Measurements from ENCODE around the gene STARD10.

The STARD10 gene

GRCh38 chr11:72711141-72711540 is 82.7 kb downstream of the STARD10 start:
- Histone ChIP-seq H3K4me3 (ENCODE audit: low read depth, low read length) (no peak overlapping the region), H3K9me3 (ENCODE audit: control insufficient read depth, insufficient read depth, low read length) (no peaks in the 10 kb centered on the region), H3K9ac (ENCODE audit: low read depth, low read length) (no peak overlapping the region), H3K4me1 (ENCODE audit: control insufficient read depth, insufficient read depth, low read length) (peaks cover 6% of the 10 kb centered on the region), H3K27me3 (ENCODE audit: control insufficient read depth, insufficient read depth, low read length) (no peaks in the 10 kb centered on the region), H3K36me3 (ENCODE audit: control insufficient read depth, insufficient read depth, low read length) (peaks cover 21% of the 10 kb centered on the region)

GRCh38 chr11:72710278-72710677 is 83.6 kb downstream of the STARD10 start:
- H3K4me1 ChIP-seq (ENCODE audit: control insufficient read depth, insufficient read depth, low read length) = peaks cover 9% of the 10 kb centered on the region
- H3K4me3 ChIP-seq (ENCODE audit: low read depth, low read length) = no peak overlapping the region
- no peaks in the 10 kb centered on the region for H3K9me3 ChIP-seq (ENCODE audit: control insufficient read depth, insufficient read depth, low read length)
- peak overlapping the region; percentile 24 for H3K9ac ChIP-seq (ENCODE audit: low read depth, low read length)
- no peaks in the 10 kb centered on the region for H3K27me3 ChIP-seq (ENCODE audit: control insufficient read depth, insufficient read depth, low read length)
- H3K36me3 ChIP-seq (ENCODE audit: control insufficient read depth, insufficient read depth, low read length) = peaks cover 21% of the 10 kb centered on the region

- Histone ChIP-seq H3K36me3 (ENCODE audit: control insufficient read depth, insufficient read depth, low read length) (peaks cover 21% of the 10 kb centered on the region), H3K9me3 (ENCODE audit: control insufficient read depth, insufficient read depth, low read length) (no peaks in the 10 kb centered on the region), H3K9ac (ENCODE audit: low read depth, low read length) (no peak overlapping the region), H3K4me3 (ENCODE audit: low read depth, low read length) (no peak overlapping the region), H3K4me1 (ENCODE audit: control insufficient read depth, insufficient read depth, low read length) (peaks cover 15% of the 10 kb centered on the region), H3K27me3 (ENCODE audit: control insufficient read depth, insufficient read depth, low read length) (no peaks in the 10 kb centered on the region)
Observed at GRCh38 chr11:72709478-72710238, 84.2 kb downstream of the STARD10 start.

GRCh38 chr11:72707032-72707431 is 86.8 kb downstream of the STARD10 start:
- Histone ChIP-seq H3K36me3 (ENCODE audit: control insufficient read depth, insufficient read depth, low read length) (peaks cover 30% of the 10 kb centered on the region), H3K9me3 (ENCODE audit: control insufficient read depth, insufficient read depth, low read length) (no peaks in the 10 kb centered on the region), H3K27me3 (ENCODE audit: control insufficient read depth, insufficient read depth, low read length) (no peaks in the 10 kb centered on the region), H3K9ac (ENCODE audit: low read depth, low read length) (no peak overlapping the region), H3K4me1 (ENCODE audit: control insufficient read depth, insufficient read depth, low read length) (peaks cover 20% of the 10 kb centered on the region), H3K4me3 (ENCODE audit: low read depth, low read length) (no peak overlapping the region)

GRCh38 chr11:72706579-72706978 is 87.3 kb downstream of the STARD10 start:
- H3K36me3 ChIP-seq (ENCODE audit: control insufficient read depth, insufficient read depth, low read length) = peaks cover 34% of the 10 kb centered on the region
- H3K4me1 ChIP-seq (ENCODE audit: control insufficient read depth, insufficient read depth, low read length) = peaks cover 20% of the 10 kb centered on the region
- H3K27me3 ChIP-seq (ENCODE audit: control insufficient read depth, insufficient read depth, low read length) = no peaks in the 10 kb centered on the region
- no peak overlapping the region for H3K9ac ChIP-seq (ENCODE audit: low read depth, low read length)
- peak overlapping the region; percentile 8 for H3K4me3 ChIP-seq (ENCODE audit: low read depth, low read length)
- no peaks in the 10 kb centered on the region for H3K9me3 ChIP-seq (ENCODE audit: control insufficient read depth, insufficient read depth, low read length)

GRCh38 chr11:72705442-72706365 is 88.1 kb downstream of the STARD10 start:
- H3K4me1 ChIP-seq (ENCODE audit: control insufficient read depth, insufficient read depth, low read length) = peaks cover 20% of the 10 kb centered on the region
- H3K27me3 ChIP-seq (ENCODE audit: control insufficient read depth, insufficient read depth, low read length) = no peaks in the 10 kb centered on the region
- H3K4me3 ChIP-seq (ENCODE audit: low read depth, low read length) = no peak overlapping the region
- peaks cover 34% of the 10 kb centered on the region for H3K36me3 ChIP-seq (ENCODE audit: control insufficient read depth, insufficient read depth, low read length)
- H3K9ac ChIP-seq (ENCODE audit: low read depth, low read length) = no peak overlapping the region
- H3K9me3 ChIP-seq (ENCODE audit: control insufficient read depth, insufficient read depth, low read length) = no peaks in the 10 kb centered on the region

- Histone ChIP-seq H3K9me3 (ENCODE audit: control insufficient read depth, insufficient read depth, low read length) (no peaks in the 10 kb centered on the region), H3K9ac (ENCODE audit: low read depth, low read length) (no peak overlapping the region), H3K27me3 (ENCODE audit: control insufficient read depth, insufficient read depth, low read length) (no peaks in the 10 kb centered on the region), H3K4me1 (ENCODE audit: control insufficient read depth, insufficient read depth, low read length) (peaks cover 20% of the 10 kb centered on the region), H3K36me3 (ENCODE audit: control insufficient read depth, insufficient read depth, low read length) (peaks cover 27% of the 10 kb centered on the region), H3K4me3 (ENCODE audit: low read depth, low read length) (no peak overlapping the region)
Observed at GRCh38 chr11:72704783-72705265, 89.0 kb downstream of the STARD10 start.

Data from iPS-15b (cell line).